Neural progenitor cell (in vitro differentiated cells): ENCODE results near the gene ZNF169.

Experiments used
- EZH2 ChIP-seq: fragments of 200-600 bp; sonication (generic); IDR thresholded peaks from 2 replicates; pipeline ENCODE4 v1.6.1; 2017; ENCODE audit warnings: antibody characterized with exemption, mild to moderate bottlenecking, moderate library complexity
- TF ChIP-seq, protein P1 (sequence below): fragments of 200-600 bp; sonication (generic); IDR thresholded peaks from 2 replicates; pipeline ENCODE4 v1.5.1; 2017; ENCODE audit warnings: antibody characterized with exemption, mild to moderate bottlenecking

GRCh38 chr9:94277885-94278536, 18.9 kb downstream of the ZNF169 start:
- TF ChIP-seq EZH2: no peak
- TF ChIP-seq, protein P1, sequence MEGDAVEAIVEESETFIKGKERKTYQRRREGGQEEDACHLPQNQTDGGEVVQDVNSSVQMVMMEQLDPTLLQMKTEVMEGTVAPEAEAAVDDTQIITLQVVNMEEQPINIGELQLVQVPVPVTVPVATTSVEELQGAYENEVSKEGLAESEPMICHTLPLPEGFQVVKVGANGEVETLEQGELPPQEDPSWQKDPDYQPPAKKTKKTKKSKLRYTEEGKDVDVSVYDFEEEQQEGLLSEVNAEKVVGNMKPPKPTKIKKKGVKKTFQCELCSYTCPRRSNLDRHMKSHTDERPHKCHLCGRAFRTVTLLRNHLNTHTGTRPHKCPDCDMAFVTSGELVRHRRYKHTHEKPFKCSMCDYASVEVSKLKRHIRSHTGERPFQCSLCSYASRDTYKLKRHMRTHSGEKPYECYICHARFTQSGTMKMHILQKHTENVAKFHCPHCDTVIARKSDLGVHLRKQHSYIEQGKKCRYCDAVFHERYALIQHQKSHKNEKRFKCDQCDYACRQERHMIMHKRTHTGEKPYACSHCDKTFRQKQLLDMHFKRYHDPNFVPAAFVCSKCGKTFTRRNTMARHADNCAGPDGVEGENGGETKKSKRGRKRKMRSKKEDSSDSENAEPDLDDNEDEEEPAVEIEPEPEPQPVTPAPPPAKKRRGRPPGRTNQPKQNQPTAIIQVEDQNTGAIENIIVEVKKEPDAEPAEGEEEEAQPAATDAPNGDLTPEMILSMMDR: no peak
